Stimulated activated CD4-positive, alpha-beta T cell treated with anti-CD3 and anti-CD28 coated beads, Interleukin-2, amount 100 ng/mL, for 24 hours (primary cell): ENCODE results near the gene GRIK4.
"Not testable (repeated sequence)": the region's sequence is repeated elsewhere in the genome, so short reads cannot be mapped to it uniquely, and the experiment has no call there.

ENCODE experiments used
- DNase-seq, 2 donors: peaks; one replicate each; pipeline ENCODE4 v3.0.0-alpha.2; 2020

The GRIK4 gene

DNA sequence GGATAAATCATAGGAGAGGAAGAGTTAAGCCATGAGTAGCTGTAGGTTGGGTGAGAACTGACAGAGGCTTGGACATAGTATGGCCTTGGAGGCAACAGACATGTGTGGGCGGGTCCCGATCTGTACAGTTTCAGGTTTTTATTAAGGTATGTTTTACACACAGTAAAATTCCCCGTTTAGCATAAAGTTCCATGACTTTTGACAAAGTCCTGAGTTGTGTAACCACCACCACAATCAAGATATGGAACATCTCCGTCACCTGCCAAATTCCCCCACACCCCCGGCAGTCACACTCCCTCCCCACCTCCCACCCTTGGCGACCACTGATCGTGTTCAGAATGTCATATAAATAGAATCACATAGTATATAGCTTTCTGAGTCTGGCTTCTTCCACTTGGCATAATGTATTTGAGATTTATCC, 68.1 kb downstream of the GRIK4 start:
- DNase-seq: peak in 1 of 2 donors; percentile 7

GRCh38 chr11:120581313-120581712, 69.8 kb downstream of the GRIK4 start:
- DNase-seq: no peak

GRCh38 chr11:120582535-120582934, 71.0 kb downstream of the GRIK4 start:
- DNase-seq: not testable (repeated sequence)

DNA sequence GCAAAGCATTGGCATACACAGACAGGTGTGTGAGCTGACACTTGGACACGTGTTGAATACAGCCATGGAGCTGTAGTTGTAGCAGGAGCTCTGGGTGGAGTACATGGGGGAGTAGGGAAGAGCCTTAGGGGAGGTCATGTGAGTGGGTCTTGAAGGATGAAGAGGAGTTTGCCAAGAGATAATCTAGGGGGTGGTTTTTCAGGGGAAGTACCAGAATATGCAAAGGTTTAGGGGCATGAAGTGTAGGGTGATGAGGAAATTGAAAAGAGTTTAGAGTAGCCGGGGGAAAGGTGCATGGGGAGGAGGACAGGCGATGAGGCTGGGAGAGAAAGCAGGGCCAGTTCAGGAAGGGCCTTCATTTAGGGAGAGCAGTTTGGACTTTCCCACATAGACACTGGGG, 74.5 kb downstream of the GRIK4 start:
- DNase-seq: no peak

- no peak for DNase-seq
Observed at GRCh38 chr11:120586728-120587127, 75.2 kb downstream of the GRIK4 start.

DNA sequence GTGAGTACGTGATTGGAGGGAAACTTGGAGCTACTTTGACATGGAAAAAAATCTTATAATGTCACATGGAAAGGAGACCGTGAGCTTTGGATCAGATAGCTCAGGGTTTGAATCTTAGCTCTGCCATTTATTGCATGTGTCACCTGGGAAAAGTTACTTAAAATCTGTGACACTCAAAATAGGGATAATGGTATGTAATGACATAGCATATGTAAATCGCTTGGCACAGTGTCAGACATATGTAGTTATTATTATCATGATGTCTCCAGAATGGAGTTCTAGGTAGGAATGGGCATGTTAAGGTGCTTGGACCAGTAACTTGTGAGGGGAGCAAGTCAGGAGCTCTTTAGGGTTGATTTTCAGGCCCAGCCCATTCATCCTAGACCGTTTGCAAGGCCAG, 75.8 kb downstream of the GRIK4 start:
- no peak for DNase-seq

GRCh38 chr11:120589376-120589775, 77.8 kb downstream of the GRIK4 start:
- no peak for DNase-seq

DNA sequence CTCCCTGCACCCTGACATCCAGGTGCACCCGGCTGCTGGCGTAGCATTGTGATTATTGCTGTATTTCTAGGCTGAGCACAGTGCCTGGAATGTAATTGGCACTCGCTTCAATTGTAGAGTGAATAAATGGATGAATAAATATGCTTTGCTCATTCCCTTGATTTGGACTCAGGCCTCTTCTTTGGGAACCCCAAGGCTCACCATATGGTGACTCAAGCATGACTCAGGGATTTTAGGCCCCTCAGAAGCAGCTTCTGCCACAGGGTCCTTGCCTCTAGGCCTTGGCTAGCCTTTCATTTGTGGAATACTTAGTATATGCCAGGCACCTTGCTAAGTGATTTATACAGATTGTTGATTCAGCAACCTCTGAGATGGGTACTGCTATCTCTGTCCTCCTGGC, 78.9 kb downstream of the GRIK4 start:
- DNase-seq: no peak

DNA sequence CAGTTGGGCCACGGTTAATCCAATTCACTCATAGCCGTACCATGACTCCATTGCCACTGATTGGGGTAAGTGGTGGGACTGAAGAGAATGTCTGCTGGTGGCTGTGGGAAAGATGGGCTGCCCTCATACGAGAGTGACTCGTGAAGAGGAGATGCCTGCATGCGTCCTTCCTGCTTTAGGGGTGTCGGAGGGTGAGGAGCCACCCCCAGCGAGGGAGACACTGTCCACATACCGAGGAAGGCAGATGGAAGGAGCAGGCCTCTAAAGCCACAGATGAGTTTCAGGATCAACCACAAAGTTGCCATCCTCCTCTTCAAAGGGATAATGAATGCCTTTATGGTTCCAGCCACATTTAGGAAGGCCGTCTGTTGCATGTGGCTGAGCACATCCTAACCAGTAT, 83.2 kb downstream of the GRIK4 start:
- DNase-seq: no peak

- no peak for DNase-seq
Observed at GRCh38 chr11:120595557-120595956, 84.0 kb downstream of the GRIK4 start.

DNA sequence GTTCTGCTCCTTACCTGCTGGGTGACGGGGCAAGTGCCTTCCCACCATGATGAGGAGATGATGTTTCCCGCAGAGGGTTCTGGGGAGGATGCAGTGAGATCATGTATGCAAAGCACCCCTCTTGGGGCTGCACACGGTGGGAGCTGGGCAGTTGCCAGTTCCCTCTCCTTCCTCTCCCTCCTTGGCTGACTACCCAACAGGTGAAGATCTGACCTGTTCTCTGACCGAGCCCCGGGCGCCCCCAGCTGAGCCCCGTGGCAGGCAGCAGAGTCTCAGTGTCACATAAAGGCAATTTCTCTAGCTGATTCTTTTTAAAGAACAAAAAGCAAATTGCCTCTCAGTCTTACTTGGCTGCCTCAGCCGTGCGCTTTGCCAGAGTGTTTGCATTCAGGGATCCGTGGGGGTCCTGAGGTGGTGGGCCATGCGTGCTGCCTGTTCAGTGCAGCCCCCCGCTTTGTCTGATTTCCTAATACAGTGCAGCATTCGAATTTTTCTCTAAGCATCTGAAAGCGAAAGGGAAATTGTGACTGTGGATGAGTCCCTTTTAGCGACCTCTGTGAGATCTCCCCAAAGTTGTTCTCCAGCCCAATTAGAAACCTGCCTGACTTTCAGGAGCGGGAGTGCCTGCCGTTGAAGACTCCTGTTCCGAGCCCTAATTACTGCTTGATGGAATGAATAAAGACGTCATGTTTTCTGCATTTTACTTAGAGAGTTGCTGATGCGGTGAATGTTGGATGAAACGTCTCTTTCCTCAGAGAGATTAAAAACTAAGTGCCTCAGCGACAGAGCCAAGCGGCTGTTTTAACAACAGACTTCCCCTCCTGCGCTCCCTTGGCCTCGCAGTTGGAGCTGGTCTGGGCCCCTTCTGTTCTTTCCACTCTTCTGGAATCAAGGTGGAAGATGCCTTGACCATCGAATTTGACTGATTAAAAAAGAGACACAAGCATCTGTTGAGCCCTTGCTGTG, 86.0 kb downstream of the GRIK4 start:
- no peak for DNase-seq

DNA sequence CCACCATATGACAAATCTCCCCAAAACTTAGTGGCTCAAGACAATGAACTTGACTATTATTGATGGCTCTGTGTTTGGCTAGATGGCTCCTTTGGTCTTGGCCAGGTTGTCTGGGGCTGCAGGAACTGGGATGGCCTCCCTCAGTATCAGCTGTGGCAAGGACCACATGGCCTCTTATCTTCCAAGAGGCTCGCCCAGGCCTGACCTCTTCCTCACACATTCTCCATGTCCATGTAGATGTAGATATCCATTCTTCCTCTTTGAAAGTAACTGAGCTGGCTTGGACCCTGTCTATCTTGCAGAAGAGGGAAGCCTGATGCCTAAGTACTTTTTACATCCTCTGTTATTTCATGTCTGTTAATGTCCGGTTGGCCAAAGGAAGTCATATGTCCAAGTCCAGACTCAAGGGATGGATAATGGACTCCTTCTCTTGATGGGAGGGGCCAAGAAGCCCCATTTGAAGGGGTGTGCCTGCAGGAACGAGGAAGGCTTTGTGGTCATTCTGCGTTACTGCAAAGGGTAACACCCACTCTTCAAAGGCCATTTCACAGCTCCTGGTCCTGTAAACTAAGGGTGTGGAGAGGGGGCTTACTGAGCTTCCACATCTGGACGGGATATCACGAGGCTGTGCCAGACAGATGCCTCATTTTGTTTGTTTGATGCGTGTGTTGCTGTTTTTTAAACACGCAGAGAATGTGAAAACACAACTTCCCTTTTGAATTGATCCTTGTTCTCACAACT, 87.1 kb downstream of the GRIK4 start:
- no peak for DNase-seq

DNA sequence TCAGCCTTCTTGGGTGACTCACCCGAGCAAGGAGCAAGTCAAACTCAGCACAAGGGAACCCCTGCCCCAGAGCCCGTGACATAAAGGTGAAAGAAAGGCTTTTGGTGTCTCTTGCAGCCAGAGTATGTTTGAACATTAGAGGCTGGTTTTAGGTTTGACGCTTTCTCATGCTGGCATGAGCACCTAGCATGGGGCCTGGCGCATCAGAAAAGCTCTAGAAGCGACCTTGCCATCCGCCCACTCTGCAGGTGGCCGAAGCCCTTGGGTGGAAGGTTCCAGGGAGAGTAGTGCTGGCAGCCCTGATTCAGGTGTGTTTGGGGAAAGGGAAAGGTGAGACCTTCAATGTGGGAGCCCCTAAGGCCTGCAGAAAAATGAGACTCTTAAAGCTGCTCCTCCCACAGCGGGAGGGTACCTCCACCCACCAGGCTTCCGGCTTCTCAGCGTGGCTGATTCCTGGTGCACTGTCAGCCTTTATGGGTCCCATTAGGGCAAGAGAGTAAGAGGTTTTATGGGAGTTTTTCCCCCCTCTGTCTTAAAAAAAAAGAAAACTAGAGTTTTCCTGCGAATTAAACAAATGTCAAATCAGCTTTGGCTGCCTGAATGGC, 88.4 kb downstream of the GRIK4 start:
- no peak for DNase-seq

DNA sequence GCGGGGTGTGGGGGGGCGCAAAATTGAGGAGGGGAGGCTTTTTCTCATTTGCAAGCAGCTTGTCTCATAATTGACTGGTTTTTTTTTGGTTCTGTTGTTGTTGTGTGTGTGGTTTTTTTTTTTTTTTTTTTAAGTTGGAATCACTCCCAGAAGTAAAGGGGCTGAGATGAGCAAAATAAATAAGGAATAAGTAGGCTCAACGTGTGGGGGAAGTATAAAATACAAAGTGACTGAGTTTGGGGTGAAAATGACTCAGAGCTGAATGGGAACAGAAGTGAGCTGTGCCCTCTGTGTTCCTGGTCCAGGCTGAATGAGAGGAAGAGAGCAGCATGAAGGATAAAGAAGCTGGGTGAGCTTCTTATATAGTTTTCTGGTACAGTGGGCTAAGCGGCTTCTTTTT, 90.0 kb downstream of the GRIK4 start:
- no peak for DNase-seq

GRCh38 chr11:120603071-120603470, 91.5 kb downstream of the GRIK4 start:
- DNase-seq: no peak

DNA sequence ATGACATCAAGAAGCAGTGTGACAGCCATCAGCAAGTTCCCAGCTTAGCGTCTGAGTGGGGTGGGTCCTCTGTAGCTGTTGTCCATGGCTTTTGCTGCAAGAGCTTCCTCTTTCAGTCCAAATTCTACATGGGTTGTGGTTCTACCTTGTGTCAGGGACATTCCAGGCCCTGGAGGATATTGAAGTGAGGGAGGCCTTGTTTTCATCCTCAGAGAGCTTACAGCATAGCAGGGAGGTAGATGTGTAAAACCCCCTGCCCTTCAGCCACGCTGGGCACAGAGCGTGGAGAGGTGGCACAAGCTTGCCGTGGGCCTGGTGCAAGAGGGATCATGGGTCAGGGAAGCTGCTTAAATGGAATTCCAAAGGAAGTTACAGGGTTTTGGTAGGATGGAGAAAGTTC, 93.9 kb downstream of the GRIK4 start:
- DNase-seq: no peak

DNA sequence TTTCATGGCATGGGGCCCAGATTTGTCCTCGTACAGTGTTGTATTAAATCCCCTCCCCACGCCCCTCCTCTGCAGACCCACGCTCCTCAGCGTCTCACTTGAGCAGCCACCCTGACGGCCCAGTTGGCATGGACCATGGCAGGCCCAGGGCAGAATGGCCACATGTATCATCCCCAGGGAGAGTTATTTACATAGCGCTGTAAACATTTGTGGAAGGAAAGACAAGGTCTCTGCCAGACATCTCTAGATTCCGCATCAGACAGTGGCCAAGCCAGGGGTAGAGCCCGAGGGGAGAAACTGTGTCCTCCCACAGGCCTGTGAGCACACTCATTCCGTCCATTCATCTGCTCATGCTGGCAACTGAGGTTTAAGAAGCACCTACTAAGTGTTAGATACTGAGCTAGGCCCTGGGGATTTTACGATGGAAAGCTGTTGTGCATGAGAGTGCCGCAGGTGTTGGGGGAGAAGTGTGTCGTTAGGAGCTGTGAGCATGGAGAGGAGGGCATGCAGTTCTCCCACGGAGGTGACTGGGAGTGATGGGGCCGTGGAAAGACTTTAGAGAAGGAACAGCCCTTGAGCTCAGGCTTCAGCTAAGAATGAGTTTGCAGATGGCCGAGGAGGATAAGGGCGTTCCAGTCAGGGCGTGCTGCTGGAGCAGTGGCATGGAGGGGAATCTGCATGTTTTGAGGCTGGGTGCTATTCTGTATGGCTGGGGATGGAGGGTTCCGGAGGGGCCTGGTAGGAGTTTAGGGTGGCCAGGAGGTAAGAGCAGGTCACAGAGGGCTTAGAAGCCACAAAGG, 94.9 kb downstream of the GRIK4 start:
- DNase-seq: no peak

- no peak for DNase-seq
Observed at GRCh38 chr11:120608061-120608460, 96.5 kb downstream of the GRIK4 start.

GRCh38 chr11:120608760-120609211, 97.2 kb downstream of the GRIK4 start:
- no peak for DNase-seq

- DNase-seq: no peak
Observed at GRCh38 chr11:120610111-120610510, 98.6 kb downstream of the GRIK4 start.

- DNase-seq: no peak
Observed at GRCh38 chr11:120611581-120611980, 100.0 kb downstream of the GRIK4 start.

GRCh38 chr11:120612513-120613263, 101.1 kb downstream of the GRIK4 start:
- no peak for DNase-seq
